K562 (cell line): ENCODE measurements around the gene CARS2.

ENCODE experiments used
- HDAC6 ChIP-seq: IDR thresholded peaks from 2 replicates; pipeline ENCODE4 v1.6.1; 2012; ENCODE audit warnings: low read depth, mild to moderate bottlenecking, control low read depth, inconsistent platforms, low read length, moderate library complexity
- HNRNPH1 ChIP-seq: fragments of 200-400 bp; formaldehyde crosslinking; optimal IDR thresholded peaks from 2 replicates; pipeline ENCODE3; 2017; ENCODE audit warnings: low read depth, mild to moderate bottlenecking, low read length, moderate library complexity
- HNRNPL ChIP-seq: fragments of 200-400 bp; formaldehyde crosslinking; IDR thresholded peaks from 2 replicates; pipeline ENCODE4 v1.6.1; 2017; ENCODE audit warnings: low read depth, mild to moderate bottlenecking, low read length
- POLR2AphosphoS5 ChIP-seq: IDR thresholded peaks from 2 replicates; pipeline ENCODE4 v1.6.1; 2011; ENCODE audit warnings: mild to moderate bottlenecking, low read depth, low read length, moderate library complexity; ENCODE audit not compliant: control insufficient read depth, insufficient read depth
- POU5F1 ChIP-seq: fragments of 150-350 bp; IDR thresholded peaks from 2 replicates; pipeline ENCODE4 v1.6.1; 2014; ENCODE audit warnings: borderline replicate concordance, low read length, low read depth, mild to moderate bottlenecking; ENCODE audit not compliant: partially characterized antibody
- RHOXF2B ChIP-seq: fragments of 250-450 bp; sonication (Bioruptor Pico); conservative IDR thresholded peaks from 2 replicates; pipeline ENCODE4 v1.5.1; 2021
- SP1 ChIP-seq: sonication (generic); formaldehyde crosslinking; IDR thresholded peaks from 2 replicates; pipeline ENCODE4 v1.8.1; 2022; ENCODE audit warnings: mild to moderate bottlenecking, missing genetic modification reagents
- SUPT5H ChIP-seq: fragments of 450-650 bp; IDR thresholded peaks from 2 replicates; pipeline ENCODE4 v1.6.1; 2016
- TF ChIP-seq, protein P1 (sequence below): sonication (generic); formaldehyde crosslinking; IDR thresholded peaks from 2 replicates; pipeline ENCODE4 v1.8.0; 2023; ENCODE audit warnings: mild to moderate bottlenecking, missing genetic modification reagents
- TF ChIP-seq, protein P2 (sequence below), 3 experiments: IDR thresholded peaks in 2 of 3; conservative IDR thresholded peaks in 1 of 3; 2 replicates each; pipeline ENCODE4 v1.5.1; 2011 to 2012; ENCODE audit warnings: low read length in 3 of 3, mild to moderate bottlenecking in 3 of 3, control low read depth in 2 of 3, improper control_type of control experiment in 1 of 3, inconsistent platforms in 1 of 3, low read depth in 1 of 3, mixed read lengths in 1 of 3, moderate library complexity in 1 of 3; ENCODE audit not compliant: insufficient read depth in 2 of 3
- TF ChIP-seq, protein P3 (sequence below): fragments of 250-450 bp; sonication (Bioruptor Pico); IDR thresholded peaks from 2 replicates; pipeline ENCODE4 v1.8.0; 2022; ENCODE audit warnings: moderate library complexity, mild to moderate bottlenecking, inconsistent platforms

DNA sequence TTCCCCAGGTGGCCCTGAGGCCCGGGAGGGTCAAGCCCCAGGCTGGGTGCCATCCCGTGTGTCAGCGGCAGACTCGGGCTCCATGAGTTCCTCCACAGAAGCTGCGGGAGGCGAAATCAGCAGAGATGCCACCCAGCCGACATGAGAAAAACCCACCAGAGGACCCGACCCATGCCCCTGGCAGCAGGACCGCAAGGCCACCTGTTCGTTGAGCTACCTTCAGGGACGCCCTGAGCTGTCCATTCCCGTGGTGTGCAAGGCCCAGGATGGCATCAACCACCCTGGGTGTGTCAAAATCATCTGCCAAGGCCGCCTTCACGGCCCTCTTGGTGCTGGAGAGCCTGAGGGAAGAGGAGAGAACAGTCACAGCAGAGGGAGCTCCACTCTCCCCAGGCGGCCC is 60.2 kb downstream of the CARS2 start:
- TF ChIP-seq POU5F1 (no peak), HDAC6 (no peak), SP1 (CRISPR knock-in tag) (no peak), HNRNPH1 (no peak), RHOXF2B (CRISPR knock-in tag) (no peak), HNRNPL (no peak), POLR2AphosphoS5 (no peak), SUPT5H (no peak)
- TF ChIP-seq, protein P1, sequence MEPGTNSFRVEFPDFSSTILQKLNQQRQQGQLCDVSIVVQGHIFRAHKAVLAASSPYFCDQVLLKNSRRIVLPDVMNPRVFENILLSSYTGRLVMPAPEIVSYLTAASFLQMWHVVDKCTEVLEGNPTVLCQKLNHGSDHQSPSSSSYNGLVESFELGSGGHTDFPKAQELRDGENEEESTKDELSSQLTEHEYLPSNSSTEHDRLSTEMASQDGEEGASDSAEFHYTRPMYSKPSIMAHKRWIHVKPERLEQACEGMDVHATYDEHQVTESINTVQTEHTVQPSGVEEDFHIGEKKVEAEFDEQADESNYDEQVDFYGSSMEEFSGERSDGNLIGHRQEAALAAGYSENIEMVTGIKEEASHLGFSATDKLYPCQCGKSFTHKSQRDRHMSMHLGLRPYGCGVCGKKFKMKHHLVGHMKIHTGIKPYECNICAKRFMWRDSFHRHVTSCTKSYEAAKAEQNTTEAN = no peak
- TF ChIP-seq, protein P2, sequence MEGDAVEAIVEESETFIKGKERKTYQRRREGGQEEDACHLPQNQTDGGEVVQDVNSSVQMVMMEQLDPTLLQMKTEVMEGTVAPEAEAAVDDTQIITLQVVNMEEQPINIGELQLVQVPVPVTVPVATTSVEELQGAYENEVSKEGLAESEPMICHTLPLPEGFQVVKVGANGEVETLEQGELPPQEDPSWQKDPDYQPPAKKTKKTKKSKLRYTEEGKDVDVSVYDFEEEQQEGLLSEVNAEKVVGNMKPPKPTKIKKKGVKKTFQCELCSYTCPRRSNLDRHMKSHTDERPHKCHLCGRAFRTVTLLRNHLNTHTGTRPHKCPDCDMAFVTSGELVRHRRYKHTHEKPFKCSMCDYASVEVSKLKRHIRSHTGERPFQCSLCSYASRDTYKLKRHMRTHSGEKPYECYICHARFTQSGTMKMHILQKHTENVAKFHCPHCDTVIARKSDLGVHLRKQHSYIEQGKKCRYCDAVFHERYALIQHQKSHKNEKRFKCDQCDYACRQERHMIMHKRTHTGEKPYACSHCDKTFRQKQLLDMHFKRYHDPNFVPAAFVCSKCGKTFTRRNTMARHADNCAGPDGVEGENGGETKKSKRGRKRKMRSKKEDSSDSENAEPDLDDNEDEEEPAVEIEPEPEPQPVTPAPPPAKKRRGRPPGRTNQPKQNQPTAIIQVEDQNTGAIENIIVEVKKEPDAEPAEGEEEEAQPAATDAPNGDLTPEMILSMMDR (IDR thresholded peaks at IDR 0.05 in 2 of 3, conservative IDR thresholded peaks at IDR 0.05 in 1 of 3; ENCODE audit: insufficient read depth in 2 of 3, low read depth in 1 of 3, low read length in 3 of 3) = no peak
- TF ChIP-seq, protein P3, sequence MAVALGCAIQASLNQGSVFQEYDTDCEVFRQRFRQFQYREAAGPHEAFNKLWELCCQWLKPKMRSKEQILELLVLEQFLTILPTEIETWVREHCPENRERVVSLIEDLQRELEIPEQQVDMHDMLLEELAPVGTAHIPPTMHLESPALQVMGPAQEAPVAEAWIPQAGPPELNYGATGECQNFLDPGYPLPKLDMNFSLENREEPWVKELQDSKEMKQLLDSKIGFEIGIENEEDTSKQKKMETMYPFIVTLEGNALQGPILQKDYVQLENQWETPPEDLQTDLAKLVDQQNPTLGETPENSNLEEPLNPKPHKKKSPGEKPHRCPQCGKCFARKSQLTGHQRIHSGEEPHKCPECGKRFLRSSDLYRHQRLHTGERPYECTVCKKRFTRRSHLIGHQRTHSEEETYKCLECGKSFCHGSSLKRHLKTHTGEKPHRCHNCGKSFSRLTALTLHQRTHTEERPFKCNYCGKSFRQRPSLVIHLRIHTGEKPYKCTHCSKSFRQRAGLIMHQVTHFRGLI (CRISPR knock-in tag) = no peak
